K562 (cell line): ENCODE data around the gene AANAT. TPM values are rescaled to one million over a fixed set of nuclear protein-coding genes. Genes with fewer than 3 reads are reported as not detected.

Experiments used
- ATAC-seq: fragments of 200-7000 bp; cut with Tn5 transposase; 3 replicates; pipeline ENCODE4 v1.9.1; 2020; ENCODE audit warnings: moderate library complexity
- BruUV-seq: library from RNA; stranded (reverse); fragments of 400-500 nt; replicated peaks from 2 replicates; lab custom pipeline; 2021; lab: Mats Ljungman, UMichigan
- CTCF ChIA-PET: fragments of 300-600 bp; formaldehyde crosslinking; extraction: SDS; loops from one replicate; lab custom pipeline; 2021; ENCODE audit warnings: low intra/inter-chr PET ratio; lab: Yijun Ruan, JAX
- POLR2A ChIA-PET: fragments of 300-600, 350-650 bp; sonication (Branson Sonifier 250); formaldehyde crosslinking; extraction: SDS; loops from one replicate; lab custom pipeline; 2021; ENCODE audit warnings: antibody characterized with exemption, inconsistent platforms; lab: Yijun Ruan, JAX
- DNase-seq, 4 experiments: peaks; one replicate each; pipeline versions ENCODE4 v3.0.0 to v3.0.0-alpha.2; 2011 to 2018; ENCODE audit warnings: low spot score in 3 of 4, mixed read lengths in 3 of 4; ENCODE audit errors: extremely low read depth in 1 of 4
- FAIRE-seq: peaks from 2 replicates; lab custom pipeline; 2011; peaks lifted over from hg19 to GRCh38; lab: Jason Lieb, UNC
- H2AFZ ChIP-seq: 2 replicates; pipeline ENCODE4 v1.6.0; 2011; ENCODE audit warnings: low read depth, low read length, control low read depth, inconsistent platforms
- H3K27ac ChIP-seq: fragments of 200-600 bp; 3 replicates; pipeline ENCODE4 v1.8.0; 2011; ENCODE audit warnings: low read depth, mild to moderate bottlenecking, control low read depth, inconsistent platforms, low read length, moderate library complexity, mixed read lengths; ENCODE audit errors: extremely low read depth
- H3K27me3 ChIP-seq, 2 experiments: fragments of 300-600 bp in 1 of 2; 2 replicates in 1 of 2; 3 replicates in 1 of 2; pipeline versions ENCODE4 v1.6.0 to v1.8.0; 2011; ENCODE audit warnings: inconsistent platforms in 2 of 2, low read length in 2 of 2, mild to moderate bottlenecking in 1 of 2, mixed read lengths in 1 of 2, moderate library complexity in 1 of 2; ENCODE audit not compliant: control insufficient read depth in 2 of 2, insufficient read depth in 2 of 2
- H3K36me3 ChIP-seq: fragments of 300-600 bp; 3 replicates; pipeline ENCODE4 v1.8.0; 2011; ENCODE audit warnings: mild to moderate bottlenecking, low read length, inconsistent platforms; ENCODE audit not compliant: control insufficient read depth, insufficient read depth
- H3K4me1 ChIP-seq, 2 experiments: fragments of 200-600 bp in 1 of 2; replicated peaks in 1 of 2; 2 replicates in 1 of 2; 3 replicates in 1 of 2; pipeline versions ENCODE4 v1.5.1 to v1.8.0; 2011; ENCODE audit warnings: inconsistent platforms in 2 of 2, low read length in 2 of 2, mild to moderate bottlenecking in 1 of 2, mixed read lengths in 1 of 2, moderate library complexity in 1 of 2; ENCODE audit not compliant: control insufficient read depth in 2 of 2, insufficient read depth in 2 of 2
- H3K4me2 ChIP-seq: 2 replicates; pipeline ENCODE4 v1.6.1; 2011; ENCODE audit warnings: low read length, control low read depth, inconsistent platforms, mixed read lengths; ENCODE audit not compliant: insufficient read depth
- H3K4me3 ChIP-seq: fragments of 200-600 bp; sonication (generic), shearing (Covaris generic); 2 replicates; pipeline ENCODE4 v1.5.1; 2016; ENCODE audit warnings: control low read depth, inconsistent platforms
- H3K79me2 ChIP-seq: fragments of 200-600 bp; 3 replicates; pipeline ENCODE4 v1.8.0; 2011; ENCODE audit warnings: low read length, inconsistent platforms; ENCODE audit not compliant: control insufficient read depth, insufficient read depth
- H3K9ac ChIP-seq, 2 experiments: 2 replicates each; pipeline versions ENCODE4 v1.6.0 to v1.6.1; 2011; ENCODE audit warnings: low read depth in 2 of 2, low read length in 2 of 2, control low read depth in 1 of 2, inconsistent platforms in 1 of 2, mild to moderate bottlenecking in 1 of 2, mixed read lengths in 1 of 2; ENCODE audit not compliant: insufficient read depth in 1 of 2
- H3K9me1 ChIP-seq: one replicate; pipeline ENCODE4 v1.6.0; 2011; ENCODE audit warnings: inconsistent platforms, mild to moderate bottlenecking, low read length, moderate library complexity; ENCODE audit not compliant: control insufficient read depth, insufficient read depth
- H3K9me3 ChIP-seq: replicated peaks from 2 replicates; pipeline ENCODE4 v1.5.1; 2011; ENCODE audit warnings: low read depth, low read length, inconsistent platforms; ENCODE audit not compliant: control insufficient read depth, insufficient read depth
- H4K20me1 ChIP-seq: replicated peaks from 2 replicates; pipeline ENCODE4 v1.6.1; 2011; ENCODE audit warnings: low read length, inconsistent platforms, mixed read lengths; ENCODE audit not compliant: control insufficient read depth, insufficient read depth
- BACH1 ChIP-seq: fragments of 200-800 bp; sonication (Bioruptor generic); IDR thresholded peaks from 2 replicates; pipeline ENCODE4 v1.6.1; 2016; ENCODE audit warnings: missing genetic modification characterization, missing compliant biosample characterization
- ZNF395 ChIP-seq: fragments of 200-800 bp; sonication (Bioruptor generic); IDR thresholded peaks from 2 replicates; pipeline ENCODE4 v1.6.1; 2017; ENCODE audit warnings: missing genetic modification characterization, missing compliant biosample characterization
- ZNF41 ChIP-seq: fragments of 250-450 bp; sonication (Bioruptor Pico); conservative IDR thresholded peaks from 2 replicates; pipeline ENCODE4 v1.4.0; 2020; ENCODE audit warnings: mild to moderate bottlenecking
- WGBS: fragments of 100-300 bp; shearing (Covaris generic); methylation state at CpG from one replicate; pipeline ENCODE4 v1.1.6; 2016; ENCODE audit warnings: low coverage, mixed read lengths; ENCODE audit not compliant: insufficient coverage; ENCODE audit errors: missing lambda C conversion rate; 5-methylcytosine and 5-hydroxymethylcytosine counted together
- in situ Hi-C: fragments of 300-500 bp; cut with MboI; formaldehyde crosslinking; loops from 4 replicates; pipeline ENCODE4 v1.15.0; 2018; ENCODE audit warnings: inconsistent platforms, mixed read lengths
- intact Hi-C: fragments of 100-400 bp; cut with micrococcal nuclease; formaldehyde crosslinking; loops from 2 replicates; pipeline ENCODE4 v1.14.2; 2022
- polyA plus RNA-seq, 8 experiments: library from polyadenylated mRNA; depleted of rRNA in 4 of 8; stranded (reverse) in 5 of 8; unstranded in 3 of 8; fragments of >200 nt; fragmentation: Nextera tagmentation in 2 of 8; fragmentation: Illumina TruSeq in 1 of 8; extraction: Ambion mirVana in 2 of 8; extraction: Trizol in 1 of 8; gene quantifications; 2 replicates each; pipeline versions ENCODE4 v1.2.1 to v1.2.3, GENCODE V29; 2011 to 2014; ENCODE audit warnings: inconsistent platforms in 1 of 8, missing spikeins in 1 of 8
- total RNA-seq, 7 experiments: library from RNA; depleted of rRNA in 6 of 7; stranded (reverse); fragments of >200 nt in 6 of 7; fragmentation: Illumina TruSeq in 2 of 7; extraction: Trizol in 2 of 7; gene quantifications; 2 replicates each; pipeline versions ENCODE4 v1.2.1 to v1.2.3, GENCODE V29; 2011 to 2021; ENCODE audit warnings: low replicate concordance in 1 of 7

Gene AANAT
- total and polyA plus RNA-seq, 9 of the 15 experiments (the other 6 are each of a cell fraction or from before 2014, with no cell fraction given) = not detected

- TF ChIP-seq BACH1 (tag) = no peak
- no peak for TF ChIP-seq ZNF41 (CRISPR knock-in tag)
- no peak for TF ChIP-seq ZNF395 (CRISPR knock-in tag)
Measured at GRCh38 chr17:76466775-76467130, 650 bp upstream of the AANAT start.

More at GRCh38 chr17:76466775-76467130, 650 bp upstream of the AANAT start:
- intact Hi-C loops (loop anchor here (1.0 kb wide), 2 partner anchors 40 to 80 kb away; no protein-coding TSS in a partner anchor), in situ Hi-C loops (loop anchor here (5.0 kb wide), 1 partner anchor 41 kb away; no protein-coding TSS in a partner anchor)
- Histone ChIP-seq H3K4me2 (no peak overlapping the region), H3K36me3 (no peaks in the 10 kb centered on the region), H2AFZ (no peak overlapping the region), H3K79me2 (no peaks in the 10 kb centered on the region), H3K4me1 (peaks cover 0 to 33% of the 10 kb centered on the region in 2 experiments; a peak in 2 of 5 replicates), H3K27ac (no peak overlapping the region), H3K9me3 (no peaks in the 10 kb centered on the region), H3K27me3 (peaks cover 4 to 46% of the 10 kb centered on the region in 2 experiments; a peak in 2 of 5 replicates), H3K9me1 (no peaks in the 10 kb centered on the region), H3K9ac (0 out of 4 replicates have a peak overlapping the region, but pooled peaks of 1 of the 2 experiments have one; percentile 37), H4K20me1 (0 out of 2 replicates have a peak, but pooled peaks cover 2% of the 10 kb centered on the region), H3K4me3 (no peak overlapping the region)
- ChIA-PET POLR2A (no interaction called here), CTCF (interaction anchor here (0.5 to 6.9 kb wide), 3 partner anchors 39 to 81 kb away, joined by 3 to 100 read pairs (median 8); no protein-coding TSS in a partner anchor)
- 39% methylated on average over 5 of the region's 6 CpGs for WGBS
- ATAC-seq (no peak), FAIRE-seq (no peak), DNase-seq (no peak)
- BruUV-seq = no TSS peak
